GM21526 (cell line): ENCODE measurements around the gene B4GALT2.

Experiments
- ATAC-seq: cut with Tn5 transposase; IDR thresholded peaks from one replicate; pipeline ENCODE4 v1.9.1; 2021; ENCODE audit warnings: moderate library complexity; ENCODE audit not compliant: unreplicated experiment, low FRiP score

B4GALT2 gene

DNA sequence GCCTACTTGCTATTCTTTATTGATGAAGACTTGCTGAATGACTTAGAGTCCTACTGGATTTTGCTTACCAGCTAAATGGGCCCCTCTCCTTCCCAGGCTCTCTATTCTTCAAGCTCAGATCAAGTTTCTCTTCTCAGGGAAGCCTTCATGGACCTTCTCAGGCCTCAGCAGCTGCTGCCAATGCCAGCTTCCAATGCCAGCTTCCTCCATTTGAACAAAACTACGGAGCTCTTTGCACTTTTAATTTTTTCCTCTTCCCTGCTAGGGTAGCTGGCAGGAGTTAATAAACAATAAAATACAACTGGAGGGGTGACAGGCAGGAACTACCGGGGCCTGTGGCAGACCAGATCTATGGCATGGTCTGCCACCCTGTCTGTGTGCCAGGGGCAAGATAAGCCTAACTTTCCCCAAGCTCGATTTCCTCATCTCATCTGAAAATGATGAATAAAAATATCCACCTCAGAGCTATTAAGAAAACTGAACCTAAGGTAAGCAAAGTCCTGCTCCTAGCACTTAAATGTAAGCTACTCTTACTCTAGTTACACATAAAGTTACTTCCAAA, 33.3 kb upstream of the B4GALT2 start:
- ATAC-seq: no peak

- peak; percentile 84 for ATAC-seq
Measured at GRCh38 chr1:43946236-43947060, 32.6 kb upstream of the B4GALT2 start, which contains the start of gene IPO13. Gene IPO13 (plus strand): TSS chr1:43946950. CDS start chr1:43947601, 651 bp downstream.

- no peak for ATAC-seq
Measured at GRCh38 chr1:43947061-43947873, 31.7 kb upstream of the B4GALT2 start.

GRCh38 chr1:43947874-43948437, 31.1 kb upstream of the B4GALT2 start:
- ATAC-seq: no peak

- no peak for ATAC-seq
Measured at GRCh38 chr1:43949678-43950077, 29.3 kb upstream of the B4GALT2 start.

- ATAC-seq: no peak
Measured at GRCh38 chr1:43951021-43951985, 27.7 kb upstream of the B4GALT2 start.

GRCh38 chr1:43952731-43953346, 26.2 kb upstream of the B4GALT2 start:
- ATAC-seq: no peak

DNA sequence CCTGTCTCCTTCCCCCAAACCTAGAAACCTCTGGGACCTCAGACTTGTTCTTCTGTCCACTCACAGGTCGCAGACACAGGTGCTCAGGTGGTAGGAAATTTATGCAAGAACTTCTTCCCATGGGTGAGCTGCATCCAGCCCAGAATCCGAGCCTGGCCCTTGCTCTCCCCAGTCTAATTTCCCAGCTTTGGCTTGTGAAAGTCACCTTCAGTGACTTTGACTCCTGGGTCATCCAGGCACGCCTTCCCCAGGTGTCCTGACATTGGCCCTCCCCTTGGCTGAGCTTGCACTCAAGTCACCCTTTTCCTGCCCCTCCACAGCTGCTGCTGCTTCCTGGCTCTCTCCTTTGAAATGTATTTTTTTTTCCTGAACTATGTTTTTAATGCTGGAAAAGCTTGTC, 25.6 kb upstream of the B4GALT2 start:
- no peak for ATAC-seq

DNA sequence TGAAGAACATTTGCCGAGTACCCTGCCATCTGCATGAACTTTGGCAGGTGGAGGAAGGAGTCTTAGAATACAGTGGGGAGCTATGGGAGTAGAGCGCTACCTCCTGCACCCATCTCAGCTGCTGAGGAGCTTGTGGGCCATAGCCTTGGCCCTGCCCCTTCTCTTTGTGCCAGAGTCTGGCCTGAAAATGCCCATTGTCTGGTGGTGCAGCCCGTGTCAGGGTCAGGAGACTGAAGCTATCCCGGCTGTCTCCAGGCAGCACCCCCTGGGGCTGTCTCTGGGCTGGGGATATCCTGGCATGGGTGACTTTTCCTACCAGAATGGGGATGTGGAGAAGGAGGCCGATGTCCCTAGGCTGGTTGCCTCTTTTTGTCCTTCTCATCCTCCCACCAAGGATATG, 25.0 kb upstream of the B4GALT2 start:
- ATAC-seq: no peak

DNA sequence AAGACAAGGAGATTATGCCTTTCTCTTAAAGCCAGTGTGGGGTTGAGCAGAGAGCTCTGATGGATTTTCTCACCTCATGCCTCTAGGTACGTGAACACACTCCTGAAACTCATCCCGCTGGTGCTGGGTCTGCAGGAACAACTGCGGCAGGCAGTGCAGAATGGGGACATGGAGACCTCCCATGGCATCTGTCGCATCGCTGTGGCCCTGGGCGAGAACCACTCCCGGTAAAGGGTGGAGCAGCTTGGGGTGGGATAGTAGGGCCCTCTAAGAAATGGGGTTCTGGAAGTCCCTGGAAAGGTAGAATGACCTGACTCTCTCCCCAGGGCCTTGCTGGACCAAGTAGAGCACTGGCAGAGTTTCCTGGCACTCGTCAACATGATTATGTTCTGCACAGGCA, 22.8 kb upstream of the B4GALT2 start:
- ATAC-seq: no peak

- ATAC-seq: no peak
Measured at GRCh38 chr1:43957407-43958040, 21.5 kb upstream of the B4GALT2 start.

- ATAC-seq: no peak
Measured at GRCh38 chr1:43958351-43959255, 20.4 kb upstream of the B4GALT2 start.

DNA sequence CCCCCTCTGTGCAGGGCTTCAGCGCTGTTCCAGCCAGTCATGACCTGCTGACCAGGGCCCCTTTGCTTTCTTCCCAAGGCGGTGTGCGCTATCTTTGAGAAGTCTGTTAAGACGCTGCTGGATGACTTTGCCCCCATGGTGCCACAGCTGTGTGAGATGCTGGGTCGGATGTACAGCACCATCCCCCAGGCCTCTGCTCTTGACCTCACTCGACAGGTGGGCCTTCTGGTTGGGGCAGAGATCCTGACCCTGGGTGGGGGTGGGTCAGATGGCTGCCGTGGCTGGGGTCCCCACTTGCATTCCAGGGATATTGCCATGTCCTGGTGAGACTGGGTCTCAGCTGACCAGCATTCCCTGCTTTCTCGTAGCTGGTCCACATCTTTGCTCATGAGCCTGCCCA, 18.2 kb upstream of the B4GALT2 start:
- no peak for ATAC-seq

- ATAC-seq: no peak
Measured at GRCh38 chr1:43961692-43962091, 17.3 kb upstream of the B4GALT2 start.

DNA sequence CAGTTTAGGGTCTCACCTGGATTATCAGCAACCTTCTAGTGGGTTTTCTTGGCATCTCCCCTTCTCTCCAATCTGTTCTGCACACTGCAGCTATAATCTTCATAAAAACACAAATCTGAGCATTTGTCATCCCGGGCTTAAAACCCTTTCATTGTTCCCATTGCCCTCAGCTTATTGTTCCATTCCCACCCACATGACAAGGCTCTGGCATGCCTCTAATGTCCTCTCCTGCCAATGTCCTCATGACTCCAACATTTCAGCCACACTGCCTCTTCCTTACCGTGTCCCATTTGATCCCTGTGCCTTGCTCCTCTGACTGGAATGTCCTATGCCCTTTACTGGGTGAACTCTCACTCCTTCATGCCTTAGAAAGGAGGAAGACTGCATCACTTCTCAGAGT, 16.7 kb upstream of the B4GALT2 start:
- no peak for ATAC-seq

GRCh38 chr1:43963006-43963405, 16.0 kb upstream of the B4GALT2 start:
- no peak for ATAC-seq

- no peak for ATAC-seq
Measured at GRCh38 chr1:43963890-43964289, 15.1 kb upstream of the B4GALT2 start.

DNA sequence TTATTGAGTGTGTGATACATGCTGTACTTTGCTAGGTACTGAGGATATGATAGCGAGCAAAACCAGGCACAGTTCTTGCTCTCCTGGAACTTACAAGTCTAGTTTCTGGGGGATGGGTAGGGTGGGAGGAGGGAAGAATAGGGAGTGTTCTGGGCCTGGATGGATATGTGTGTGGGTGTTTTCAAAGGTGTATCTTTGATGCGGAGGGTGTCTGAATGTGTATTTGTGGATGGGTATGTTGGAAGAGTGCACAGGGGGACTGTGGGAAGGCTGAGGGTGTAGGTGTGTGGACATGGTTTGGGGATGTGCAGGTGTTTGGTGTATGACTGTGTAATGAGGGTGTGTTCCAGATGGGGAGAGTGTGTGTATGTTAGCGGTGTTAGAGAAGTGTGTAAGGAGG, 13.7 kb upstream of the B4GALT2 start:
- ATAC-seq: no peak
